ENCODE data around the gene SHROOM3.

SHROOM3 gene

GRCh38 chr4:76584241-76585152, 149.5 kb downstream of the SHROOM3 start:
- Mint-ChIP-seq H3K27me3 (ENCODE audit: low read depth) (peaks cover 4% of the 10 kb centered on the region), H3K4me3 (peak overlapping the region; percentile 4 to 91 (median 38)), H3K27ac (peak overlapping the region; percentile 75 to 88 (median 80)), H3K36me3 (ENCODE audit: low read depth) (no peaks in the 10 kb centered on the region), H3K9me3 (no peaks in the 10 kb centered on the region), H3K4me1 (peaks cover 76% of the 10 kb centered on the region)
- TF ChIP-seq CTCF (IDR thresholded peaks at IDR 0.05; ENCODE audit: unreplicated experiment in 3 of 3), result no peak

- H3K4me1 Mint-ChIP-seq, result peaks cover 76% of the 10 kb centered on the region
- H3K9me3 Mint-ChIP-seq, result no peaks in the 10 kb centered on the region
- no peaks in the 10 kb centered on the region for H3K36me3 Mint-ChIP-seq (ENCODE audit: low read depth)
- no peak for TF ChIP-seq CTCF (IDR thresholded peaks at IDR 0.05; ENCODE audit: unreplicated experiment in 3 of 3)
- peak overlapping the region; percentile 81 to 91 (median 87) for H3K4me3 Mint-ChIP-seq
- peak overlapping the region; percentile 75 to 88 (median 80) for H3K27ac Mint-ChIP-seq
- H3K27me3 Mint-ChIP-seq (ENCODE audit: low read depth), result peaks cover 4% of the 10 kb centered on the region
Measured at GRCh38 chr4:76585272-76585671, 150.2 kb downstream of the SHROOM3 start.

GRCh38 chr4:76585897-76586360, 150.9 kb downstream of the SHROOM3 start:
- H3K27me3 Mint-ChIP-seq (ENCODE audit: low read depth), result peaks cover 4% of the 10 kb centered on the region
- no peaks in the 10 kb centered on the region for H3K9me3 Mint-ChIP-seq
- peak overlapping the region; percentile 75 to 88 (median 80) for H3K27ac Mint-ChIP-seq
- peaks cover 82% of the 10 kb centered on the region for H3K4me1 Mint-ChIP-seq
- TF ChIP-seq CTCF (IDR thresholded peaks at IDR 0.05; ENCODE audit: unreplicated experiment in 3 of 3), result peak in 1 of 3 experiments; percentile 32
- H3K4me3 Mint-ChIP-seq, result peak overlapping the region; percentile 81 to 91 (median 87)
- no peaks in the 10 kb centered on the region for H3K36me3 Mint-ChIP-seq (ENCODE audit: low read depth)

- no peak for TF ChIP-seq CTCF (IDR thresholded peaks at IDR 0.05; ENCODE audit: unreplicated experiment in 3 of 3)
- no peaks in the 10 kb centered on the region for H3K9me3 Mint-ChIP-seq
Measured at GRCh38 chr4:76588274-76588673, 153.2 kb downstream of the SHROOM3 start.

GRCh38 chr4:76589402-76589801, 154.4 kb downstream of the SHROOM3 start:
- Mint-ChIP-seq H3K4me3 (peak overlapping the region in 2 of 3 experiments; percentile 55 to 61), H3K27me3 (ENCODE audit: low read depth) (no peaks in the 10 kb centered on the region), H3K4me1 (peaks cover 77% of the 10 kb centered on the region), H3K9me3 (no peaks in the 10 kb centered on the region), H3K27ac (peak overlapping the region; percentile 81 to 98 (median 93)), H3K36me3 (ENCODE audit: low read depth) (no peaks in the 10 kb centered on the region)
- TF ChIP-seq CTCF (IDR thresholded peaks at IDR 0.05; ENCODE audit: unreplicated experiment in 3 of 3), result no peak

More at GRCh38 chr4:76588274-76588673, 153.2 kb downstream of the SHROOM3 start:
- H3K4me1 Mint-ChIP-seq, result peaks cover 78% of the 10 kb centered on the region
- peak overlapping the region; percentile 43 to 91 (median 52) for H3K4me3 Mint-ChIP-seq
- no peaks in the 10 kb centered on the region for H3K36me3 Mint-ChIP-seq (ENCODE audit: low read depth)
- peak overlapping the region; percentile 68 to 81 (median 70) for H3K27ac Mint-ChIP-seq
- no peaks in the 10 kb centered on the region for H3K27me3 Mint-ChIP-seq (ENCODE audit: low read depth)

Data from nephron (organoid).